ENCODE data around the gene ARFGEF3. TPM values are rescaled to one million over a fixed set of nuclear protein-coding genes. Genes with fewer than 3 reads are reported as not detected.

Gene ARFGEF3
- total and polyA plus RNA-seq, 2 donors (not counting 1 experiment from before 2014, with no cell fraction given), result not detected

- 94% methylated on average over 3 of the region's 4 CpGs for WGBS (ENCODE audit: insufficient coverage)
- ChIA-PET POLR2A (no interaction called here), CTCF (no interaction called here)
- ATAC-seq (ENCODE audit: low read depth), result no peak
- Histone ChIP-seq H3K27ac (ENCODE audit: low read length in 2 of 2) (no peak overlapping the region), H3K4me3 (ENCODE audit: control extremely low read depth in 1 of 5, extremely low read depth in 1 of 5, insufficient read depth in 1 of 5, low read depth in 2 of 5, low read length in 4 of 5) (no peak overlapping the region), H2AFZ (ENCODE audit: insufficient read depth, low read depth, low read length, poor library complexity, severe bottlenecking) (no peak overlapping the region), H3K4me2 (replicated peaks; ENCODE audit: low read depth, low read length, poor library complexity, severe bottlenecking) (no peak overlapping the region), H3K27me3 (replicated peaks in 1 of 4; ENCODE audit: control extremely low read depth in 1 of 4, control insufficient read depth in 3 of 4, insufficient read depth in 4 of 4, low read length in 3 of 4) (peaks cover 0 to 10% (median 3%) of the 10 kb centered on the region in 4 experiments), H3K9me3 (ENCODE audit: control extremely low read depth in 1 of 3, control insufficient read depth in 2 of 3, insufficient read depth in 1 of 3, low read length in 2 of 3) (no peaks in the 10 kb centered on the region), H3K79me2 (ENCODE audit: control insufficient read depth, insufficient read depth, low read length) (no peaks in the 10 kb centered on the region), H4K20me1 (ENCODE audit: control insufficient read depth, insufficient read depth, low read length, poor library complexity, severe bottlenecking) (no peaks in the 10 kb centered on the region), H3K4me1 (ENCODE audit: control insufficient read depth in 2 of 2, insufficient read depth in 2 of 2, low read length in 2 of 2) (peaks cover under 1 to 3% of the 10 kb centered on the region in 2 donors), H3K36me3 (replicated peaks in 1 of 2; ENCODE audit: control extremely low read depth in 1 of 2, control insufficient read depth in 1 of 2, extremely low read depth in 1 of 2, insufficient read depth in 2 of 2, low read length in 1 of 2) (no peaks in the 10 kb centered on the region), H3K9ac (ENCODE audit: low read length) (no peak overlapping the region)
- no peak overlapping the region for H3K27ac Mint-ChIP-seq
- H3K4me3 Mint-ChIP-seq, result no peak overlapping the region
- intact Hi-C loops (cut with micrococcal nuclease), result no loop called here
- peaks cover 9% of the 10 kb centered on the region for H3K27me3 Mint-ChIP-seq
- no peaks in the 10 kb centered on the region for H3K9me3 Mint-ChIP-seq (ENCODE audit: insufficient read depth)
- peaks cover 9% of the 10 kb centered on the region for H3K4me1 Mint-ChIP-seq
- DNase-seq, result no peak
- TF ChIP-seq EZH2 (IDR thresholded peaks at IDR 0.05; ENCODE audit: borderline replicate concordance, insufficient read depth, low read depth, low read length, poor library complexity, severe bottlenecking) (no peak), CTCF (IDR thresholded peaks at IDR 0.05) (no peak)
Observed at GRCh38 chr6:138226700-138227315, 65.1 kb downstream of the ARFGEF3 start.

GRCh38 chr6:138227316-138227781 is 65.6 kb downstream of the ARFGEF3 start:
- Histone ChIP-seq H3K4me3 (ENCODE audit: control extremely low read depth in 1 of 5, extremely low read depth in 1 of 5, insufficient read depth in 1 of 5, low read depth in 2 of 5, low read length in 4 of 5) (no peak overlapping the region), H4K20me1 (ENCODE audit: control insufficient read depth, insufficient read depth, low read length, poor library complexity, severe bottlenecking) (no peaks in the 10 kb centered on the region), H3K27me3 (replicated peaks in 1 of 4; ENCODE audit: control extremely low read depth in 1 of 4, control insufficient read depth in 3 of 4, insufficient read depth in 4 of 4, low read length in 3 of 4) (peaks cover 0 to 10% (median 3%) of the 10 kb centered on the region in 4 experiments), H3K4me1 (ENCODE audit: control insufficient read depth in 2 of 2, insufficient read depth in 2 of 2, low read length in 2 of 2) (peaks cover 6 to 9% of the 10 kb centered on the region in 2 donors), H3K79me2 (ENCODE audit: control insufficient read depth, insufficient read depth, low read length) (no peaks in the 10 kb centered on the region), H2AFZ (ENCODE audit: insufficient read depth, low read depth, low read length, poor library complexity, severe bottlenecking) (no peak overlapping the region), H3K36me3 (replicated peaks in 1 of 2; ENCODE audit: control extremely low read depth in 1 of 2, control insufficient read depth in 1 of 2, extremely low read depth in 1 of 2, insufficient read depth in 2 of 2, low read length in 1 of 2) (no peaks in the 10 kb centered on the region), H3K4me2 (replicated peaks; ENCODE audit: low read depth, low read length, poor library complexity, severe bottlenecking) (no peak overlapping the region), H3K9me3 (ENCODE audit: control extremely low read depth in 1 of 3, control insufficient read depth in 2 of 3, insufficient read depth in 1 of 3, low read length in 2 of 3) (no peaks in the 10 kb centered on the region), H3K27ac (ENCODE audit: low read length in 2 of 2) (no peak overlapping the region), H3K9ac (ENCODE audit: low read length) (no peak overlapping the region)
- Mint-ChIP-seq H3K4me3 (no peak overlapping the region), H3K27me3 (peaks cover 9% of the 10 kb centered on the region), H3K27ac (no peak overlapping the region), H3K9me3 (ENCODE audit: insufficient read depth) (no peaks in the 10 kb centered on the region), H3K4me1 (peaks cover 11% of the 10 kb centered on the region)
- DNase-seq (no peak), ATAC-seq (ENCODE audit: low read depth) (no peak)
- ChIA-PET CTCF (no interaction called here), POLR2A (no interaction called here)
- TF ChIP-seq CTCF (IDR thresholded peaks at IDR 0.05), result no peak
- intact Hi-C loops (cut with micrococcal nuclease), result no loop called here
- WGBS (ENCODE audit: insufficient coverage), result 82% methylated on average over 4 of the region's 8 CpGs
